Keratinocyte (primary cell): ENCODE data around the gene LTF. TPM values are rescaled to one million over a fixed set of nuclear protein-coding genes. Genes with fewer than 3 reads are reported as not detected.

ENCODE experiments used
- DNase-seq: peaks from one replicate; pipeline ENCODE4 v3.0.0-alpha.2; 2011; ENCODE audit warnings: low read depth, missing footprints, low spot score
- FAIRE-seq: peaks from 2 replicates; lab custom pipeline; 2011; peaks lifted over from hg19 to GRCh38; lab: Jason Lieb, UNC
- H2AFZ ChIP-seq: 2 replicates; pipeline ENCODE4 v1.6.0; 2012; ENCODE audit warnings: low read length, control low read depth, inconsistent platforms; ENCODE audit not compliant: control insufficient read depth
- H3K27ac ChIP-seq: 2 replicates; pipeline ENCODE4 v1.5.1; 2011; ENCODE audit warnings: low read length; ENCODE audit not compliant: control insufficient read depth, insufficient read depth
- H3K27me3 ChIP-seq: 3 replicates; pipeline ENCODE4 v1.6.0; 2011; ENCODE audit warnings: low read length; ENCODE audit not compliant: control insufficient read depth, insufficient read depth; ENCODE audit errors: extremely low read depth
- H3K36me3 ChIP-seq, 2 experiments: 2 replicates in 1 of 2; 3 replicates in 1 of 2; pipeline ENCODE4 v1.5.1; 2011; ENCODE audit warnings: low read length in 2 of 2, mild to moderate bottlenecking in 1 of 2; ENCODE audit not compliant: control insufficient read depth in 2 of 2, insufficient read depth in 2 of 2; ENCODE audit errors: extremely low read depth in 1 of 2
- H3K4me1 ChIP-seq: 3 replicates; pipeline ENCODE4 v1.5.1; 2011; ENCODE audit warnings: low read length; ENCODE audit not compliant: control insufficient read depth, insufficient read depth; ENCODE audit errors: extremely low read depth
- H3K4me2 ChIP-seq: 3 replicates; pipeline ENCODE4 v1.6.0; 2011; ENCODE audit warnings: low read depth, low read length; ENCODE audit not compliant: control insufficient read depth, insufficient read depth; ENCODE audit errors: extremely low read depth
- H3K4me3 ChIP-seq, 3 experiments: fragments of 200-600 bp in 1 of 3; sonication (generic) in 1 of 3; 2 replicates in 2 of 3; 3 replicates in 1 of 3; pipeline ENCODE4 v1.5.1; 2011 to 2016; ENCODE audit warnings: low read length in 3 of 3, mild to moderate bottlenecking in 3 of 3, control low read depth in 2 of 3, inconsistent platforms in 1 of 3, low read depth in 1 of 3, mixed read lengths in 1 of 3, mixed run types in 1 of 3, moderate library complexity in 1 of 3; ENCODE audit not compliant: control insufficient read depth in 2 of 3, insufficient read depth in 2 of 3; ENCODE audit errors: extremely low read depth in 1 of 3
- H3K79me2 ChIP-seq: 2 replicates; pipeline ENCODE4 v1.6.0; 2012; ENCODE audit warnings: low read length; ENCODE audit not compliant: control insufficient read depth, insufficient read depth
- H3K9ac ChIP-seq: 3 replicates; pipeline ENCODE4 v1.6.0; 2011; ENCODE audit warnings: low read length; ENCODE audit not compliant: control insufficient read depth, insufficient read depth; ENCODE audit errors: extremely low read depth
- H3K9me1 ChIP-seq: 3 replicates; pipeline ENCODE4 v1.6.0; 2011; ENCODE audit warnings: low read length; ENCODE audit not compliant: control insufficient read depth, insufficient read depth; ENCODE audit errors: extremely low read depth
- H3K9me3 ChIP-seq: 2 replicates; pipeline ENCODE4 v1.5.1; 2012; ENCODE audit warnings: low read depth, low read length; ENCODE audit not compliant: control insufficient read depth
- H4K20me1 ChIP-seq: 3 replicates; pipeline ENCODE4 v1.6.0; 2011; ENCODE audit warnings: low read length; ENCODE audit not compliant: control insufficient read depth, insufficient read depth; ENCODE audit errors: extremely low read depth
- EZH2 ChIP-seq: IDR thresholded peaks from one replicate; pipeline ENCODE4 v1.6.1; 2012; ENCODE audit warnings: inconsistent platforms, mild to moderate bottlenecking, low read length, moderate library complexity
- dilution Hi-C: fragments of 300-500 bp; cut with MboI; formaldehyde crosslinking; loops from one replicate; pipeline ENCODE4 v1.7.0; 2020; ENCODE audit warnings: low sequenced_read_pairs; ENCODE audit not compliant: extremely low pct_ligation_motif_present
- polyA plus RNA-seq, 5 experiments: library from polyadenylated mRNA; depleted of rRNA in 3 of 5; stranded (reverse) in 3 of 5; stranded (forward) in 1 of 5; unstranded in 1 of 5; fragments of >200 nt; gene quantifications; 1 replicate in 1 of 5; 2 replicates in 3 of 5; 3 replicates in 1 of 5; pipeline versions ENCODE4 v1.2.1 to v1.2.3, GENCODE V29; 2011 to 2012; ENCODE audit warnings: missing spikeins in 2 of 5, low read depth in 1 of 5, low replicate concordance in 1 of 5
- TF ChIP-seq, protein P1 (sequence below), 3 experiments: IDR thresholded peaks in 1 of 3; conservative IDR thresholded peaks in 1 of 3; optimal IDR thresholded peaks in 1 of 3; 2 replicates in 2 of 3; 3 replicates in 1 of 3; pipeline versions ENCODE3 to v1.5.1; 2011; ENCODE audit warnings: low read length in 3 of 3, mild to moderate bottlenecking in 3 of 3, moderate library complexity in 2 of 3, control low read depth in 1 of 3, inconsistent platforms in 1 of 3; ENCODE audit not compliant: insufficient read depth in 2 of 3; ENCODE audit errors: extremely low read depth in 1 of 3

LTF gene
- polyA plus RNA-seq, 1 donor (not counting 4 experiments of a cell fraction or from before 2014, with no cell fraction given) = not detected

DNA sequence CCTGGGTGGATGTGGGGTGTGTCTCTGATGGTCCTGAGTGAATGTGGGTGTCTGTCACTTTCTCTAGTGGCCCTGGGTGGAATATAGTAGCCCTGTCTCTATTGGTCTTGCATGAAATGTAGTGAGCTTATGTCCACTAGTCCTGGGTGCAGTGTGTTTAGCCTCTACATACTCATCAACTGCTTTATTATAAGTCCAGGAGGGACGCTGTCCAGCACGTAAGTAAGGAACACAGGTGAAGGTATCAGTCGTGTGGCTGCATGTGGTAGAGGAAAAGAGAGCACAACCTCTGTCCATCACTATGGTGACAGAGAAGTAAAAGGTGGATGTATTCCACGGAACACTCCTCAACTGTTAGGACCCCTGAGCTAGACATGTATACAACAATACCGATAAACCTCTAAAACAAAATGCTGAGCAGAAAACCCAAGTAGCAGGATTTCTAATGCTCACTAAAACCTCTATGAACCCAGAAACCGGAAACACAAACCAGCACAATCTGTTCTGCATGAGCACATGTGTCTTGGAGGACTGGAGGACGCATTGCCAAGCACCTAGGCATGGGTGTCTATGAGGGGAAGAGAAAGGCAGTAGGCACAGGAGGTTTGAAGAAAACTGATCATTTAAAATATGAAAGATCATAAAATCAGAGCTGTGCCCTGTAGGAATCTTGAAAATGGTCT is 11.0 kb downstream of the LTF start:
- TF ChIP-seq EZH2 = no peak
- dilution Hi-C loops = no loop called here
- no peaks in the 10 kb centered on the region for H3K9me1 ChIP-seq
- FAIRE-seq (no peak), DNase-seq (no peak)
- no peaks in the 10 kb centered on the region for H3K36me3 ChIP-seq
- H3K27me3 ChIP-seq = peaks cover 29% of the 10 kb centered on the region
- no peak overlapping the region for H3K27ac ChIP-seq
- H3K9ac ChIP-seq = no peak overlapping the region
- H3K4me1 ChIP-seq = no peaks in the 10 kb centered on the region
- no peaks in the 10 kb centered on the region for H4K20me1 ChIP-seq
- no peak overlapping the region for H2AFZ ChIP-seq
- no peak overlapping the region for H3K4me3 ChIP-seq
- H3K79me2 ChIP-seq = no peaks in the 10 kb centered on the region
- no peak overlapping the region for H3K4me2 ChIP-seq
- no peaks in the 10 kb centered on the region for H3K9me3 ChIP-seq

GRCh38 chr3:46449755-46450552 is 14.8 kb downstream of the LTF start:
- TF ChIP-seq, protein P1, sequence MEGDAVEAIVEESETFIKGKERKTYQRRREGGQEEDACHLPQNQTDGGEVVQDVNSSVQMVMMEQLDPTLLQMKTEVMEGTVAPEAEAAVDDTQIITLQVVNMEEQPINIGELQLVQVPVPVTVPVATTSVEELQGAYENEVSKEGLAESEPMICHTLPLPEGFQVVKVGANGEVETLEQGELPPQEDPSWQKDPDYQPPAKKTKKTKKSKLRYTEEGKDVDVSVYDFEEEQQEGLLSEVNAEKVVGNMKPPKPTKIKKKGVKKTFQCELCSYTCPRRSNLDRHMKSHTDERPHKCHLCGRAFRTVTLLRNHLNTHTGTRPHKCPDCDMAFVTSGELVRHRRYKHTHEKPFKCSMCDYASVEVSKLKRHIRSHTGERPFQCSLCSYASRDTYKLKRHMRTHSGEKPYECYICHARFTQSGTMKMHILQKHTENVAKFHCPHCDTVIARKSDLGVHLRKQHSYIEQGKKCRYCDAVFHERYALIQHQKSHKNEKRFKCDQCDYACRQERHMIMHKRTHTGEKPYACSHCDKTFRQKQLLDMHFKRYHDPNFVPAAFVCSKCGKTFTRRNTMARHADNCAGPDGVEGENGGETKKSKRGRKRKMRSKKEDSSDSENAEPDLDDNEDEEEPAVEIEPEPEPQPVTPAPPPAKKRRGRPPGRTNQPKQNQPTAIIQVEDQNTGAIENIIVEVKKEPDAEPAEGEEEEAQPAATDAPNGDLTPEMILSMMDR (optimal IDR thresholded peaks at IDR 0.05 in 1 of 3, IDR thresholded peaks at IDR 0.05 in 1 of 3, conservative IDR thresholded peaks at IDR 0.05 in 1 of 3; ENCODE audit: extremely low read depth in 1 of 3, insufficient read depth in 2 of 3, low read length in 3 of 3) = peak; percentile 50 to 84 (median 68)
- no peak for TF ChIP-seq EZH2
- Histone ChIP-seq H3K27me3 (peaks cover 19% of the 10 kb centered on the region), H3K4me1 (peaks cover 5% of the 10 kb centered on the region), H3K79me2 (no peaks in the 10 kb centered on the region), H3K9me1 (no peaks in the 10 kb centered on the region), H3K27ac (no peak overlapping the region), H3K4me3 (no peak overlapping the region), H3K9ac (no peak overlapping the region), H4K20me1 (no peaks in the 10 kb centered on the region), H2AFZ (no peak overlapping the region), H3K36me3 (no peaks in the 10 kb centered on the region), H3K9me3 (no peaks in the 10 kb centered on the region), H3K4me2 (no peak overlapping the region)
- dilution Hi-C loops = no loop called here
- DNase-seq (no peak), FAIRE-seq (no peak)
